Testis (tissue), 2 donors: ENCODE measurements around the gene MAP7.

ENCODE experiments used
- POLR2A ChIP-seq: fragments of 450-650 bp; IDR thresholded peaks from one replicate; pipeline ENCODE4 v1.6.1; 2017; ENCODE audit warnings: antibody characterized with exemption, mild to moderate bottlenecking, moderate library complexity
- TF ChIP-seq, protein P1 (sequence below), 3 experiments: fragments of 450-650 bp in 2 of 3; fragments of 200-600 bp in 1 of 3; sonication (generic) in 1 of 3; IDR thresholded peaks; one replicate each; pipeline ENCODE4 v1.5.1; 2016 to 2019; ENCODE audit warnings: antibody characterized with exemption in 3 of 3, mild to moderate bottlenecking in 2 of 3, moderate library complexity in 1 of 3

DNA sequence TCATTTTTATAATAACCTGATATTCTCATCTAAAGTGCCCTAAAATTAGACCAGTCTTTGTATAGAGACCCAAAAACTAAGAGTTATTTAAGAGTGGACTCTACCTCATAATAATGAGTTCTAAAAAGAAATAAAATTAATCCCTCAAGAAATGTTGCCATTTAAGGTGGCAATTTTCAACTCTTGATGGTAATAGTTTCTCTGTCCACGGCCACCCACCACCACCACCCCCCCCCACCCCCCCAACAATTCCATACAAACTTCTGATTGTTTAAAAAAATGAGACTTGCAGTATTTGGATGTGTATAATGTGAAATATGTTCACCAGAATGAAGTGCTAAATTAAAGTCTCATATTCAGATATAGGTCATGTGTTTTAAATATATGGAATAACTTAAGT lies 2.4 kb downstream of the MAP7 start:
- TF ChIP-seq, protein P1, sequence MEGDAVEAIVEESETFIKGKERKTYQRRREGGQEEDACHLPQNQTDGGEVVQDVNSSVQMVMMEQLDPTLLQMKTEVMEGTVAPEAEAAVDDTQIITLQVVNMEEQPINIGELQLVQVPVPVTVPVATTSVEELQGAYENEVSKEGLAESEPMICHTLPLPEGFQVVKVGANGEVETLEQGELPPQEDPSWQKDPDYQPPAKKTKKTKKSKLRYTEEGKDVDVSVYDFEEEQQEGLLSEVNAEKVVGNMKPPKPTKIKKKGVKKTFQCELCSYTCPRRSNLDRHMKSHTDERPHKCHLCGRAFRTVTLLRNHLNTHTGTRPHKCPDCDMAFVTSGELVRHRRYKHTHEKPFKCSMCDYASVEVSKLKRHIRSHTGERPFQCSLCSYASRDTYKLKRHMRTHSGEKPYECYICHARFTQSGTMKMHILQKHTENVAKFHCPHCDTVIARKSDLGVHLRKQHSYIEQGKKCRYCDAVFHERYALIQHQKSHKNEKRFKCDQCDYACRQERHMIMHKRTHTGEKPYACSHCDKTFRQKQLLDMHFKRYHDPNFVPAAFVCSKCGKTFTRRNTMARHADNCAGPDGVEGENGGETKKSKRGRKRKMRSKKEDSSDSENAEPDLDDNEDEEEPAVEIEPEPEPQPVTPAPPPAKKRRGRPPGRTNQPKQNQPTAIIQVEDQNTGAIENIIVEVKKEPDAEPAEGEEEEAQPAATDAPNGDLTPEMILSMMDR (IDR thresholded peaks at IDR 0.05), result no peak
- TF ChIP-seq POLR2A, result no peak
